Heart left ventricle (tissue), 16 donors: Measurements from ENCODE around the gene PTPN6. TPM values are rescaled to one million over a fixed set of nuclear protein-coding genes. Genes with fewer than 3 reads are reported as not detected.

ENCODE experiments used
- ATAC-seq, 4 donors: fragments of 200-7000 bp; cut with Tn5 transposase; one replicate each; pipeline ENCODE4 v1.9.1; 2020 to 2022; ENCODE audit warnings: moderate library complexity in 4 of 4, mild to moderate bottlenecking in 3 of 4, moderate number of reproducible peaks in 1 of 4
- DNase-seq, 5 donors: peaks; one replicate each; pipeline ENCODE4 v3.0.0-alpha.2; 2020
- H3K27ac ChIP-seq, 12 donors: fragments of 200-600 bp; sonication (generic) in 4 of 12; one replicate each; pipeline versions ENCODE4 v1.5.0 to v1.8.0; 2016 to 2022; ENCODE audit warnings: mild to moderate bottlenecking in 2 of 12
- H3K27me3 ChIP-seq, 9 donors: fragments of 200-600 bp; sonication (generic) in 2 of 9; one replicate each; pipeline versions ENCODE4 v1.5.1 to v1.8.0; 2016 to 2022; ENCODE audit warnings: mild to moderate bottlenecking in 3 of 9
- H3K36me3 ChIP-seq, 9 donors: fragments of 200-600 bp; sonication (generic) in 2 of 9; one replicate each; pipeline versions ENCODE4 v1.5.0 to v1.8.0; 2018 to 2022; ENCODE audit warnings: mild to moderate bottlenecking in 2 of 9
- H3K4me1 ChIP-seq, 12 donors: fragments of 200-600 bp; sonication (generic) in 4 of 12; one replicate each; pipeline versions ENCODE4 v1.5.0 to v1.8.0; 2016 to 2022; ENCODE audit warnings: mild to moderate bottlenecking in 3 of 12
- H3K4me3 ChIP-seq, 12 donors: fragments of 200-600 bp; sonication (generic) in 4 of 12; one replicate each; pipeline versions ENCODE4 v1.5.0 to v1.8.0; 2017 to 2022; ENCODE audit warnings: mild to moderate bottlenecking in 9 of 12, moderate library complexity in 4 of 12
- H3K9me3 ChIP-seq, 12 donors: fragments of 200-600 bp; sonication (generic) in 4 of 12; one replicate each; pipeline versions ENCODE4 v1.5.0 to v1.8.0; 2016 to 2022; ENCODE audit warnings: mild to moderate bottlenecking in 1 of 12
- POLR2A ChIP-seq, 2 donors: fragments of 450-650 bp; IDR thresholded peaks; one replicate each; pipeline ENCODE4 v1.6.1; 2017; ENCODE audit warnings: antibody characterized with exemption in 2 of 2, mild to moderate bottlenecking in 2 of 2, moderate library complexity in 2 of 2
- WGBS, 4 donors: extraction: QIAGEN DNeasy Blood & Tissue Kit in 2 of 4; methylation state at CpG; one replicate each; pipeline versions ENCODE4 v1.1.5 to v1.1.7; 2013 to 2018; 5-methylcytosine and 5-hydroxymethylcytosine counted together
- intact Hi-C, 10 donors: fragments of 100-400 bp; cut with DNase I; formaldehyde crosslinking; loops; one replicate each; pipeline versions ENCODE4 v1.11.1 to v1.14.2; 2022
- polyA plus RNA-seq, 2 donors: library from polyadenylated mRNA; stranded (reverse); fragments of 200-250 nt; gene quantifications; one replicate each; pipeline ENCODE4 v1.2.3, GENCODE V29; 2013
- total RNA-seq, 9 donors: library from RNA; depleted of rRNA in 2 of 9; stranded (reverse); fragments of >200 nt in 2 of 9; fragmentation: NEBNext Ultra II Directional in 3 of 9; extraction: Animal tissue kit (Norgen Biotek cat#: 25700) in 3 of 9; gene quantifications; one replicate each; pipeline versions ENCODE4 v1.1.0 to v1.2.4, GENCODE V29; 2016 to 2023
- TF ChIP-seq, protein P1 (sequence below), 12 donors: fragments of 200-600 bp; sonication (generic) in 4 of 12; IDR thresholded peaks; one replicate each; pipeline versions ENCODE4 v1.5.0 to v1.8.0; 2018 to 2022; ENCODE audit warnings: antibody characterized with exemption in 12 of 12, mild to moderate bottlenecking in 5 of 12
- donor health status: ischemic (EF 13 %, LVEDD 7.1; RV severe dilation, severe dysfunction).
- donor health status: healthy with polysubstance abuse.
- donor health status: DM: no; HTN: yes; CAD: no.
- donor health status: DM: no; HTN: no; CAD: no.
- donor health status: ischemic (EF 25% LVEDD 6.9; RV normal size, moderate dysfunction).
- donor health status: ischemic (EF 25% LVEDD 5.7; RV mildly dilated, moderate dysfunction).
- donor health status: healthy.
- donor health status: DM: yes; HTN: yes; CAD: no.
- donor health status: ischemic (EF 35%, LVEDD 5.7; RV mildly dilated, moderate dysfunction).
- donor health status: nonischemic (EF 11% LVEDD 7.7; RV severe dilation, severe dysfunction).
- donor health status: DM: yes; HTN: yes; CAD: no.
- donor health status: PGD.
- donor health status: ischemic (EF 29% LVEDD 5.4; RV normal size, mild dysfunction).
- donor health status: nonischemic (EF 23%, LVEDD 6.1; RV moderate dilation, normal function).

The PTPN6 gene
- total and polyA plus RNA-seq, 11 donors: 3.5 to 63.2 (median 6.1) TPM

DNA sequence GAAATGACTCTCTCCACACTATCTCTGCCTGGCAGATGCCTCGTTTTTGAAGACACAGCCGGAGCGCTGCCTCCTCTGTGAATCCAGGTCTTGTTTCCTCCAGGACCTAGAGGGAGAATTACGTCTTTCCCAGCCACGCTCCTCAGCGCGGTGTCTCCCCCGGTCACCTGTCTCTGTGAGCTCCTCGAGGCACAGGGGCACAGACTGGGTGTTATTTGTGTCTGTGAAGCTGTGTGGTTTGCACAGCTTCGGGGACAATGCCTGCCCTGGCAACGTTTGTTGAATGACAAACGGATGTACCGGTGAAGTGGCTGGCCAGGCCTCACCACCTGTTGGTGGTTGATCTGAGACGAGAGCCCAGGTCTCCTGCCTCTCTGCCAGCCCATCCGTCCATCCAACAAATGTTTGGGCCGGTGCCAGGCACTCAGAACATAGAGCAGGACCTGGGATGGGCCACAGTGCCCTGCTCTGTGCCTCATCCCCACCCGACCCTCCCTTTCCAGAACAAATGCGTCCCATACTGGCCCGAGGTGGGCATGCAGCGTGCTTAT, 6.1 kb downstream of the PTPN6 start:
- H3K4me1 ChIP-seq: peaks cover 2 to 94% (median 45%) of the 10 kb centered on the region in 12 donors
- DNase-seq: peak in 1 of 5 donors; percentile 22
- ATAC-seq: no peak
- H3K4me3 ChIP-seq: peak overlapping the region in 1 of 12 donors; percentile 42
- H3K9me3 ChIP-seq: no peaks in the 10 kb centered on the region
- no peaks in the 10 kb centered on the region for H3K27me3 ChIP-seq
- WGBS, 4 donors: 84 to 88% (median 88%) methylated on average over 17 to 20 of the region's 20 CpGs
- H3K27ac ChIP-seq: peak overlapping the region in 1 of 12 donors; percentile 97
- H3K36me3 ChIP-seq: peaks cover 0 to 55% (median 0%) of the 10 kb centered on the region in 9 donors
- TF ChIP-seq, protein P1, sequence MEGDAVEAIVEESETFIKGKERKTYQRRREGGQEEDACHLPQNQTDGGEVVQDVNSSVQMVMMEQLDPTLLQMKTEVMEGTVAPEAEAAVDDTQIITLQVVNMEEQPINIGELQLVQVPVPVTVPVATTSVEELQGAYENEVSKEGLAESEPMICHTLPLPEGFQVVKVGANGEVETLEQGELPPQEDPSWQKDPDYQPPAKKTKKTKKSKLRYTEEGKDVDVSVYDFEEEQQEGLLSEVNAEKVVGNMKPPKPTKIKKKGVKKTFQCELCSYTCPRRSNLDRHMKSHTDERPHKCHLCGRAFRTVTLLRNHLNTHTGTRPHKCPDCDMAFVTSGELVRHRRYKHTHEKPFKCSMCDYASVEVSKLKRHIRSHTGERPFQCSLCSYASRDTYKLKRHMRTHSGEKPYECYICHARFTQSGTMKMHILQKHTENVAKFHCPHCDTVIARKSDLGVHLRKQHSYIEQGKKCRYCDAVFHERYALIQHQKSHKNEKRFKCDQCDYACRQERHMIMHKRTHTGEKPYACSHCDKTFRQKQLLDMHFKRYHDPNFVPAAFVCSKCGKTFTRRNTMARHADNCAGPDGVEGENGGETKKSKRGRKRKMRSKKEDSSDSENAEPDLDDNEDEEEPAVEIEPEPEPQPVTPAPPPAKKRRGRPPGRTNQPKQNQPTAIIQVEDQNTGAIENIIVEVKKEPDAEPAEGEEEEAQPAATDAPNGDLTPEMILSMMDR (IDR thresholded peaks at IDR 0.05): no peak
- no peak for TF ChIP-seq POLR2A (IDR thresholded peaks at IDR 0.05)
- intact Hi-C loops: no loop called here

DNA sequence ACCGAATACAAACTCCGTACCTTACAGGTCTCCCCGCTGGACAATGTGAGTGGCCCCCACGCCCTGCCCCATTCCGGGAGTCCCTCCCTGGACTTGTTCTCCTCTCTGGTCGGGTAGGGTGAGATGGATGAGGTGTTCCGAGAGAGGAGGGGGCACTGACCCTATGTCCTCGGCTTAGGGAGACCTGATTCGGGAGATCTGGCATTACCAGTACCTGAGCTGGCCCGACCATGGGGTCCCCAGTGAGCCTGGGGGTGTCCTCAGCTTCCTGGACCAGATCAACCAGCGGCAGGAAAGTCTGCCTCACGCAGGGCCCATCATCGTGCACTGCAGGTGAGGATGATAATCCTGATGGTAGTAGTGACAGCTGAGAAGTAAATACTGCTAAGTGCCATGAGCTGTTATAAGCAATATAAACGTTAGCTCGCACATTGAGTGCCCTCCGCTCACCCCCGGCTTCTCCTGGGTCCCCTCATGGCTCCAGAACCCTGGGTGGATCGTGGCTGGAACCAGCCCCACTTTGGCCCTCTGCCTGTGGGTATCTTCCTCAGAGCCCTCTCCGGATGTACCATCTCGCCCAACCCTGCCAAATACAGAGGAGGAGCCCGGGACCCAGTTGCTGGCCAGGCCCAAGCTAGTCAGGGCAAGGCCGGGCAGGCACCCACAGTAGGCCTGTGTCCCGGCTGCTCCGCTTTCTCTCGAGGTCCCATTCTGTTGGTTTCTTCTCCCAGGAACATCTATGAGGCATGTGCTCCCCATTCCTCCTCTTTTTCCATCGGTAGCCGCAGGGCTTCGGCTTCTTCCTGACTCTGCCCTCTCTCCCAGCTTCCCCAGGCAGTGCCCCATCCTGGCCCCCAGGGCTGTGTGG, 6.8 kb downstream of the PTPN6 start:
- intact Hi-C loops: no loop called here
- H3K9me3 ChIP-seq: no peaks in the 10 kb centered on the region
- TF ChIP-seq, protein P1 (IDR thresholded peaks at IDR 0.05): no peak
- no peak for TF ChIP-seq POLR2A (IDR thresholded peaks at IDR 0.05)
- H3K4me1 ChIP-seq: peaks cover 2 to 100% (median 48%) of the 10 kb centered on the region in 12 donors
- ATAC-seq: no peak
- peak overlapping the region in 1 of 12 donors; percentile 42 for H3K4me3 ChIP-seq
- H3K27ac ChIP-seq: peak overlapping the region in 10 of 12 donors; percentile 71 to 97 (median 86)
- no peaks in the 10 kb centered on the region for H3K27me3 ChIP-seq
- peak in 1 of 5 donors; percentile 20 for DNase-seq
- H3K36me3 ChIP-seq: peaks cover 0 to 55% (median 0%) of the 10 kb centered on the region in 9 donors
- 88 to 91% (median 90%) methylated on average over 26 to 28 of the region's 28 CpGs for WGBS, 4 donors

DNA sequence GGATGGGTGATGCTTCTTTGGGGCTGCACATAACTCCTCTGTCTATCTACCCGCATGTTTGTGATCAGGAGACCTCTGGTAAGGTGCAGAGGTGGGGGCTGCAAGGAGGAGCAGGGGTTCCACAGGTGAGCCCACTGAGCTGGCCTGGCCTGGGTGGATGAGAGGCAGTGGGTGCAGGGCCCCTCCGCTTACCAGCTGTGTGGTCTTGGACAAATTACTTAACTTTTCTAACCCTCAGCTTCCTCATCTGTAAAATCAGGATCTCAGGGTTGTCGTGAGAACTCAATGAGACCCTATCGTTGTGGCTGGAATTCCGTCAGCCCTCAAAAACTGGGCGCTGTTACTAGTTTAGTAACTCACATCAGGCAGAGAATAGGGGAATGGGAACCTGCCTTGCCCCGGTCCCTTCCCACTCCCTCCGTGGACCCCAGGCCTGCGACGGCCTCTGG, 7.5 kb downstream of the PTPN6 start:
- 58 to 65% (median 60%) methylated on average over 10 of the region's 10 CpGs for WGBS, 4 donors
- H3K27me3 ChIP-seq: no peaks in the 10 kb centered on the region
- DNase-seq (peak in 1 of 5 donors; percentile 20), ATAC-seq (no peak)
- H3K27ac ChIP-seq: peak overlapping the region; percentile 21 to 97 (median 83)
- H3K36me3 ChIP-seq: peaks cover 0 to 55% (median 0%) of the 10 kb centered on the region in 9 donors
- TF ChIP-seq, protein P1 (IDR thresholded peaks at IDR 0.05): no peak
- TF ChIP-seq POLR2A (IDR thresholded peaks at IDR 0.05): no peak
- H3K4me3 ChIP-seq: peak overlapping the region in 7 of 12 donors; percentile 14 to 42 (median 24)
- peaks cover 2 to 93% (median 42%) of the 10 kb centered on the region in 12 donors for H3K4me1 ChIP-seq
- no peaks in the 10 kb centered on the region for H3K9me3 ChIP-seq
- intact Hi-C loops: no loop called here
